Cardiac fibroblast (primary cell): ENCODE measurements around the gene FAM171A1.
A peak's percentile ranks its signal among the peaks of the same experiment; 100 is the strongest.

Source experiments
- DNase-seq, 2 donors: peaks; one replicate each; pipeline versions ENCODE4 v3.0.0 to v3.0.0-alpha.2; 2010; ENCODE audit warnings: low read depth in 2 of 2
- H3K4me3 ChIP-seq, 2 donors: replicated peaks in 1 of 2; 1 replicate in 1 of 2; 2 replicates in 1 of 2; pipeline ENCODE4 v1.5.1; 2011; ENCODE audit warnings: low read depth in 2 of 2, low read length in 2 of 2, mild to moderate bottlenecking in 2 of 2, moderate library complexity in 1 of 2
- TF ChIP-seq, protein P1 (sequence below): IDR thresholded peaks from one replicate; pipeline ENCODE4 v1.5.1; 2011; ENCODE audit warnings: low read depth, mild to moderate bottlenecking, low read length, inconsistent platforms

Gene FAM171A1

DNA sequence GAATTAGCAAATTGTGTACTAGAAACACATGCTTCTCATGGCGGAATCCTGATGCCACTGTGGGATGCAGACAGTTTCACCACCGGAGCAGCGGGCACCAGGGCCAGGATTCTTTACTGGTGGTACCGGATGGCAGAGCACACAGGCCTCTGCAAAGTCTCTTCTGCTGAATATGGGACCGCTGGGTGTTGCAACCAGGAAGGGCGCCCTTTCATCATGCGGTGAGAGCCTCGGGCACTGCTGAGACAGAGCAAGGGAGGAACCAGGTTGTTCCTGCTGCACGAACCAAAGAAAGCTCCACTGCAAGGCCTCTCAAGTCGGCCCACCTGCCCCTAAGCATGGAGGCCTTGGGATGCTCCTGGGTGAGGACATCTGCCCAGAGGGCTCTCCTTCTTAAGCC is 145.6 kb downstream of the FAM171A1 start:
- TF ChIP-seq, protein P1, sequence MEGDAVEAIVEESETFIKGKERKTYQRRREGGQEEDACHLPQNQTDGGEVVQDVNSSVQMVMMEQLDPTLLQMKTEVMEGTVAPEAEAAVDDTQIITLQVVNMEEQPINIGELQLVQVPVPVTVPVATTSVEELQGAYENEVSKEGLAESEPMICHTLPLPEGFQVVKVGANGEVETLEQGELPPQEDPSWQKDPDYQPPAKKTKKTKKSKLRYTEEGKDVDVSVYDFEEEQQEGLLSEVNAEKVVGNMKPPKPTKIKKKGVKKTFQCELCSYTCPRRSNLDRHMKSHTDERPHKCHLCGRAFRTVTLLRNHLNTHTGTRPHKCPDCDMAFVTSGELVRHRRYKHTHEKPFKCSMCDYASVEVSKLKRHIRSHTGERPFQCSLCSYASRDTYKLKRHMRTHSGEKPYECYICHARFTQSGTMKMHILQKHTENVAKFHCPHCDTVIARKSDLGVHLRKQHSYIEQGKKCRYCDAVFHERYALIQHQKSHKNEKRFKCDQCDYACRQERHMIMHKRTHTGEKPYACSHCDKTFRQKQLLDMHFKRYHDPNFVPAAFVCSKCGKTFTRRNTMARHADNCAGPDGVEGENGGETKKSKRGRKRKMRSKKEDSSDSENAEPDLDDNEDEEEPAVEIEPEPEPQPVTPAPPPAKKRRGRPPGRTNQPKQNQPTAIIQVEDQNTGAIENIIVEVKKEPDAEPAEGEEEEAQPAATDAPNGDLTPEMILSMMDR: no peak
- DNase-seq: no peak
- no peak overlapping the region for H3K4me3 ChIP-seq

DNA sequence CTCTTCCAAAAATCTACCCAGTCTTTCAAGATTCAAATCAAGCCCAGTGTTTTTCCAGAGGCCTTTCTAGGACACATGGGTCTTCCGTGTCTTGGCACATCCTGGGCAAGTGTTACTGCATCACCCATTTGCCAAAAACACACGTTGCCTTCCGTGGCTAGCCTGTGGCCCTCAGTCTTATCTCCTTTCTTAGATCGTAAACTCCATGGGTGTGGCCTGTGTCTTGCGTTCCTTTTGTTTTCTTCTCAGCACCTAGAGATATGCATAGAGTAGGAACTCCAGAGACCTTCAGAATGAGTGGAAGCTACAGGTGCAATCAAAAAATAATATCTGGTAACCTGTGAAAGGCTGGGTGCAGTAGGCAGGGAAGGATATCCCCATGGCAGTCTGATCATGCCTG is 146.1 kb downstream of the FAM171A1 start:
- DNase-seq: no peak
- TF ChIP-seq, protein P1: no peak
- H3K4me3 ChIP-seq: no peak overlapping the region

DNA sequence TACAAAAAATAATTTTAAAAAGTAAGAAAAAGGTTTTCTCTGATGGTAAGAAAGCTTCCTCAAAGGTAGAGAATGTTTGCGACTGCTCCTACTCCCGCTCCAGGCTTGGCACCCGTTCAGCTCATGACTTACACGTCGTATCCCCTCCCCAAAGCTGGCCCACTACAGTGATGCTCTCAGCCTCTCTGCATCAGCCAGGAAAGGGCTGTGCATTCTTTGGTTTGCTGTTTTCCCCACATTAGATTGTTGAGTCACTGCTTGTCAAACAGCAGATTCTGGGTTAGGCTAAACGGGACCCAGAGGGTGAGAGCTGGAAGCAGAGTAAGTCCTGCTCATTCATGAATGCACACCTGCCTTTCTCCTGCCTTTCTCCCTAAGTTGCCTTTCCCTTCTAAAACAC is 147.9 kb downstream of the FAM171A1 start:
- TF ChIP-seq, protein P1: no peak
- DNase-seq: peak; percentile 84 to 87
- no peak overlapping the region for H3K4me3 ChIP-seq

DNA sequence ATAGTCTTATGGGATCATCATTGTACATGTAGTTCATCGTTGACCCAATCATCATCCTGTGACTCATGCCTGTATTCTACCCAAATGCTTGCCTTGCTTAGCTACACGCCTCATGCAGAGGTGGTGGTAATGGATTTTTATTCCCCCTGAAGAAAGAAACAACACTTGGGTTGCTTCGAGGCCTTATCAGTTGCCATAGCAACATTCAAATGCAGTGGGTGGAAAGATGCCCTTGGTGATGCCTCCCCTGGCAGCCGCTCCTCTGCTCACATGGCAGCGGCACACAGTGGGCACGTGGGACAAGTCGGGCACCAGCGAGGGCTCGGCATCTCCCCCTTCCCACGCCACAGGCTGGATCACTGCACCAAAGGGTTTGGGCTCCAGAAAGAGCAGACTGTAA is 148.6 kb downstream of the FAM171A1 start:
- peak; percentile 6 to 39 for DNase-seq
- TF ChIP-seq, protein P1: no peak
- H3K4me3 ChIP-seq: no peak overlapping the region

DNA sequence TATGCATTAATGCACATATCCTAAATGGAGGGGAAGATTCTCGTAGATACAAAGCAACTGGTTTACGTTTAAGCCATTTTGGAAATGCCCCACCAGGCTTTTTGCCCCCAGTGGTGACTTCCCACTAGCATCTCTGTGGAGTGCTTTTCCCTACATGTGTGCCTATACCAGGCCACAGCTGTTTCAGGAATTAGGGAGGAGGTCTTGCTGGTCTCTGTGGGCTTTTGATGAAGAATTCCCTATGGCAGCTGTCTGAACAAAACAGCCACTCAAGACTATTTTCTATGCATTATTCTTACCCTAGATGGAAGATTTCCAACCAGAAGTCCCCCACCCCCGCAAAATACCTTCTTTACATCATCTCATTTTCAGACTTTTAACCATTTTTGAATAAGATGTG is 150.6 kb downstream of the FAM171A1 start:
- no peak overlapping the region for H3K4me3 ChIP-seq
- DNase-seq: no peak
- TF ChIP-seq, protein P1: no peak

DNA sequence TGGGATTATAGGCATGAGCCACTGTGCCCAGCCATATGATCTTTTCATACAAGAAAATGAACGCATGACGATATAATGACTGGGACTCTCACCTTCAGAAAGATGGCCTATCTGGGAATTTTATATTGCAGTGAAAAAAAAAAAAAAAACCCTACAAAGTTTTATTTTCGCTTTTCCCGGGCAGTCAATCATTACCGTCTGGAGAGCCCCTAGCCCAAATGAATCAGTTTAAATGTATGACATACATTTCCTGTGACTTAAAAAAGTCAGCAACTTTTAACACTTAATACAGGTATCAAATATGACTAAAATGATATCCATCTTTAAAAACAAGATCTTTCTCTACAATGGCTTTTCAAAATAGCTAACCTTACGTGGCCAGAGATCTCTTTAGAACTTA is 154.4 kb downstream of the FAM171A1 start:
- TF ChIP-seq, protein P1: no peak
- no peak overlapping the region for H3K4me3 ChIP-seq
- no peak for DNase-seq

DNA sequence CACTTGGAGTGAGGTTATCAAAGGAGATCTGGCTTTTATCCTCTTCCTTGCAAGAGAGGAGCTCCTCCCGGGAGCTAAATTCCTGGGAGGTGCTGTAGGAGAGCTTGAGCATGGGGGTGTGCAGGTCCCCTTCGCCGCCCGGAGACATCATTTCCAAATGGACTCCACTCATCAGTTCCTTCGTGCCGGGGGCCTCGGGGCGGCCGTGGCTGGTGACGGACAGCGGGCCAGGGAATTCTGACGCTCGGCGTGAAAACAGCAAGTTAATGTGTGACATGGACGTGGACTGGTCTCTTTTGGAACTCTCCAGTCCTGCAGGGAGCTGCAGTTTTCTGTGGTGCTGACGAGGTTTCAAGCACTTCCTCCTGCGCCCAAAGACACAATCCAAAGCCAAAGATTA is 156.9 kb downstream of the FAM171A1 start:
- no peak for DNase-seq
- TF ChIP-seq, protein P1: no peak
- no peak overlapping the region for H3K4me3 ChIP-seq
